Heart left ventricle (tissue), 16 donors: ENCODE data around the gene METTL2B. TPM values are rescaled to one million over a fixed set of nuclear protein-coding genes. Genes with fewer than 3 reads are reported as not detected.
"Not testable (repeated sequence)": the region's sequence is repeated elsewhere in the genome, so short reads cannot be mapped to it uniquely, and the experiment has no call there.

Source experiments
- ATAC-seq, 4 donors: fragments of 200-7000 bp; cut with Tn5 transposase; one replicate each; pipeline ENCODE4 v1.9.1; 2020 to 2022; ENCODE audit warnings: moderate library complexity in 4 of 4, mild to moderate bottlenecking in 3 of 4, moderate number of reproducible peaks in 1 of 4
- DNase-seq, 5 donors: peaks; one replicate each; pipeline ENCODE4 v3.0.0-alpha.2; 2020
- H3K27ac ChIP-seq, 12 donors: fragments of 200-600 bp; sonication (generic) in 4 of 12; one replicate each; pipeline versions ENCODE4 v1.5.0 to v1.8.0; 2016 to 2022; ENCODE audit warnings: mild to moderate bottlenecking in 2 of 12
- H3K27me3 ChIP-seq, 9 donors: fragments of 200-600 bp; sonication (generic) in 2 of 9; one replicate each; pipeline versions ENCODE4 v1.5.1 to v1.8.0; 2016 to 2022; ENCODE audit warnings: mild to moderate bottlenecking in 3 of 9
- H3K36me3 ChIP-seq, 9 donors: fragments of 200-600 bp; sonication (generic) in 2 of 9; one replicate each; pipeline versions ENCODE4 v1.5.0 to v1.8.0; 2018 to 2022; ENCODE audit warnings: mild to moderate bottlenecking in 2 of 9
- H3K4me1 ChIP-seq, 12 donors: fragments of 200-600 bp; sonication (generic) in 4 of 12; one replicate each; pipeline versions ENCODE4 v1.5.0 to v1.8.0; 2016 to 2022; ENCODE audit warnings: mild to moderate bottlenecking in 3 of 12
- H3K4me3 ChIP-seq, 12 donors: fragments of 200-600 bp; sonication (generic) in 4 of 12; one replicate each; pipeline versions ENCODE4 v1.5.0 to v1.8.0; 2017 to 2022; ENCODE audit warnings: mild to moderate bottlenecking in 9 of 12, moderate library complexity in 4 of 12
- H3K9me3 ChIP-seq, 12 donors: fragments of 200-600 bp; sonication (generic) in 4 of 12; one replicate each; pipeline versions ENCODE4 v1.5.0 to v1.8.0; 2016 to 2022; ENCODE audit warnings: mild to moderate bottlenecking in 1 of 12
- POLR2A ChIP-seq, 2 donors: fragments of 450-650 bp; IDR thresholded peaks; one replicate each; pipeline ENCODE4 v1.6.1; 2017; ENCODE audit warnings: antibody characterized with exemption in 2 of 2, mild to moderate bottlenecking in 2 of 2, moderate library complexity in 2 of 2
- WGBS, 4 donors: extraction: QIAGEN DNeasy Blood & Tissue Kit in 2 of 4; methylation state at CpG; one replicate each; pipeline versions ENCODE4 v1.1.5 to v1.1.7; 2013 to 2018; 5-methylcytosine and 5-hydroxymethylcytosine counted together
- intact Hi-C, 10 donors: fragments of 100-400 bp; cut with DNase I; formaldehyde crosslinking; loops; one replicate each; pipeline versions ENCODE4 v1.11.1 to v1.14.2; 2022
- polyA plus RNA-seq, 2 donors: library from polyadenylated mRNA; stranded (reverse); fragments of 200-250 nt; gene quantifications; one replicate each; pipeline ENCODE4 v1.2.3, GENCODE V29; 2013
- total RNA-seq, 9 donors: library from RNA; depleted of rRNA in 2 of 9; stranded (reverse); fragments of >200 nt in 2 of 9; fragmentation: NEBNext Ultra II Directional in 3 of 9; extraction: Animal tissue kit (Norgen Biotek cat#: 25700) in 3 of 9; gene quantifications; one replicate each; pipeline versions ENCODE4 v1.1.0 to v1.2.4, GENCODE V29; 2016 to 2023
- donor health status: ischemic (EF 13 %, LVEDD 7.1; RV severe dilation, severe dysfunction).
- donor health status: healthy with polysubstance abuse.
- donor health status: DM: no; HTN: yes; CAD: no.
- donor health status: DM: no; HTN: no; CAD: no.
- donor health status: ischemic (EF 25% LVEDD 6.9; RV normal size, moderate dysfunction).
- donor health status: ischemic (EF 25% LVEDD 5.7; RV mildly dilated, moderate dysfunction).
- donor health status: healthy.
- donor health status: DM: yes; HTN: yes; CAD: no.
- donor health status: ischemic (EF 35%, LVEDD 5.7; RV mildly dilated, moderate dysfunction).
- donor health status: nonischemic (EF 11% LVEDD 7.7; RV severe dilation, severe dysfunction).
- donor health status: DM: yes; HTN: yes; CAD: no.
- donor health status: PGD.
- donor health status: ischemic (EF 29% LVEDD 5.4; RV normal size, mild dysfunction).
- donor health status: nonischemic (EF 23%, LVEDD 6.1; RV moderate dilation, normal function).

The METTL2B gene
- total and polyA plus RNA-seq, 11 donors = 9.1 to 24.6 (median 20.0) TPM

DNA sequence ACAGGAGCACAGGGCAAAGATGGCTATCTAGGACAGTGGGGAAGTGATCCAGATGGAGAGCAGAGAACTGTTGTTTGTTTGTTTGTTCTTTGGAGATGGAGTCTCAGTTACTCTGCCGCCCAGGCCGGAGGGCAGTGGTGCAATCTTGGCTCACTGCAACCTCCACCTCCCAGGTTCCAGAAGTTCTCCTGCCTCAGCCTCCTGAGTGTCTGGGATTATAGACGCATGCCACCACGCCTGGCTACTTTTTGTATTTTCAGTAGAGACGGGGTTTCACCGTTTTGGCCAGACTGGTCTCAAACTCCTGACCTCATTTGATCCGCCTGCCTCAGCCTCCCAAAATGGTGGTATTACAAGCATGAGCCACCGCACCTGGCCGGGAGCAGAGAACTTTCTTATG lies 20.9 kb downstream of the METTL2B start:
- intact Hi-C loops = no loop called here
- ATAC-seq (no peak), DNase-seq (no peak)
- Histone ChIP-seq H3K4me1 (no peaks in the 10 kb centered on the region), H3K4me3 (no peak overlapping the region), H3K27me3 (no peaks in the 10 kb centered on the region), H3K27ac (no peak overlapping the region), H3K9me3 (no peaks in the 10 kb centered on the region), H3K36me3 (peaks cover 2 to 95% (median 70%) of the 10 kb centered on the region in 9 donors)
- WGBS, 4 donors = 83 to 96% (median 91%) methylated on average over 9 of the region's 9 CpGs
- TF ChIP-seq POLR2A (IDR thresholded peaks at IDR 0.05) = no peak

DNA sequence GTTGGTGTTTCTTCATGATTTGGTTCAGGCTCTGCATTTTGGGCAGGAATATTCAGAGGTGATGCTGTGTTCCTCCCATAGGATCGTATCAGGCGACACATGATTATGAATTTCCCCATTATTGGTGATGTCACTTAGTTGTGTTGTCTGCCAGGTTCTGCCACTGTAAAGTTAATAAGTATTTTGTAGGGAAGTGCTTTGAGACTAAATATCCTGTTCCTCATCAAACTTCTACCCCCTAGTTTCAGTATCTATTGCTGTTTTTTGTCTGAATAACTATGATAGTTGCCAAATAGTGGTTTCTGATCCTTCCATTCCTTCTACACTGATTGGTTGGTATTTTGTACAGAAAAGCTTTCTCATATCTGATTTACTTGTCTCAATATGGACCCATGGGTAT lies 28.9 kb downstream of the METTL2B start:
- H3K4me1 ChIP-seq, H3K9me3 ChIP-seq, H3K27me3 ChIP-seq, H3K4me3 ChIP-seq, DNase-seq, H3K27ac ChIP-seq, ATAC-seq, intact Hi-C loops: not testable (repeated sequence)
- peaks cover 0 to 53% (median 27%) of the 10 kb centered on the region in 9 donors for H3K36me3 ChIP-seq
- 81 to 94% (median 91%) methylated on average over 2 of the region's 2 CpGs for WGBS, 4 donors

DNA sequence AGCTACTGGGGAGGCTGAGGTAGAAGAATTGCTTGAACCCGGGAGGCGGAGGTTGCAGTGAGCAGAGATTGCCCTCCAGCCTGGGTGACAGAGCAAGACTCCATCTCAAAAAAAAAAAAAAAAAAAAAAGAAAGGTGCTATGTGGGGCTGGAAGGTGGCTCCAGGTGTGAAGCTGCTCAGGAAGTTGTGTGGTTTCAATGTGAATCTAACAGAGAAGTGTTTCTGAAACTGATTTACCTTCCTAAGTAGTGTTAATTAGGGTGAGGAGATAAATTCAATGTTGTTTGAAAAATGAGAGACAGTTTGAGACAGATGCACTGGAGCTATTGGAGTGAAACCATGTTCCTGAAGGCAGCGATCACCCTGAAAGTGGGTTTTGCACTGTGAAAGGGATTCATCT lies 30.3 kb downstream of the METTL2B start:
- H3K9me3 ChIP-seq, H3K27ac ChIP-seq, H3K27me3 ChIP-seq, H3K4me3 ChIP-seq, intact Hi-C loops, H3K4me1 ChIP-seq, DNase-seq, ATAC-seq: not testable (repeated sequence)
- 93 to 97% (median 95%) methylated on average over 3 of the region's 3 CpGs for WGBS, 4 donors
- peaks cover 0 to 39% (median 15%) of the 10 kb centered on the region in 9 donors for H3K36me3 ChIP-seq

DNA sequence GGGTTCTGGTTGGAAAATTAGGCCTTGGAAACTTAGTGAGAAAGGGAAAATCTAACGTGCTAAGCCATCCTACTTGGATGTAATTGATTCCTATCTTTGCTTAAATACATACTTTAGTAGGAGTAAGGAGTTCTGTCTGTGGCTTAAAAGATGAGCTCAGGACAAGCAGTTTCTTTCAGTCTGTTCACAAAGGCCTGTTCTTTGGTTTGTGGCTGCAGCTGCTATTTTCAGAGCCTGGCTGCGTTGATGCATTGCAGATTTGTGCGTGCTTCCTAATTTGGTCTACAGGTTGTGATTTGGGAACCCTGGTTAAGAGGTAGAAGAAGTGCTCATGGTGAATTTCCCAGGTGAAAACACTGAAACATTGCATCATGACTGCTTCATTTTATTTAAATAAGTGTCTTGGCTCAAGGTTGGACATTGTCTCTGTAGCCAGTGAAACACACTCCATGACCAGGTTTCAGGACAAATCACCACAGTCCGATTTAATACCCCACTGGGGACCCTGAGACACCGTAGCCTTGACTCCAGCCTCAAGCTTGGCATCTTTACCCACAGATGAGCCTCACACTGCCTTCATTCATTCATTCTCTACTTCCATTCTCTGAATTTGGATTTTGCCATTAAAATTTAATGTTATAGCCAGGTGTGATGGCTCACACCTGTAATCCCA lies 30.9 kb downstream of the METTL2B start:
- peaks cover 0 to 32% (median 11%) of the 10 kb centered on the region in 9 donors for H3K36me3 ChIP-seq
- intact Hi-C loops, H3K4me3 ChIP-seq, H3K27me3 ChIP-seq, H3K4me1 ChIP-seq, H3K9me3 ChIP-seq, DNase-seq, H3K27ac ChIP-seq: not testable (repeated sequence)
- 72 to 88% (median 82%) methylated on average over 5 of the region's 5 CpGs for WGBS, 4 donors
- ATAC-seq = peak in 1 of 4 donors; percentile 20

DNA sequence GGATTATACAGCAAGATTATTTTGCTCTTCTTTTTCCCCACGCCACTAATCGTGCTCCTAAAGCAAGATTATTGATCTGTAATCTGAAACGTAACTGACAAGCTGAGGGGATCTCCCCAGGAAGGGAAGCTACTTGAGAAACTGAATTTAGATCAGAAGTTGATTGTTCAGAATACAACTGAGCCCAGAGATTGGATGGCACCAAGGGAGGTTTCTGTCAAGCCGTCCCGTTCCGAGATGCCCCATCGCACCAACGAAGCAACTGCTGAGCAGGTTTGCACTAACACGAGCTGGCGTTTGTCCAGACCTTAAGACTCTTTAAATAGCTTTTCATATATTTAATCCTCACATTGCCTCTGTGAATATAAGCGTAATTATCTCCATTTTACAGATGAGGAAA lies 35.1 kb downstream of the METTL2B start:
- DNase-seq, H3K4me1 ChIP-seq, H3K27me3 ChIP-seq, intact Hi-C loops, H3K27ac ChIP-seq, H3K4me3 ChIP-seq, H3K9me3 ChIP-seq, H3K36me3 ChIP-seq, ATAC-seq: not testable (repeated sequence)
- WGBS, 4 donors = 84 to 90% (median 86%) methylated on average over 11 of the region's 11 CpGs

DNA sequence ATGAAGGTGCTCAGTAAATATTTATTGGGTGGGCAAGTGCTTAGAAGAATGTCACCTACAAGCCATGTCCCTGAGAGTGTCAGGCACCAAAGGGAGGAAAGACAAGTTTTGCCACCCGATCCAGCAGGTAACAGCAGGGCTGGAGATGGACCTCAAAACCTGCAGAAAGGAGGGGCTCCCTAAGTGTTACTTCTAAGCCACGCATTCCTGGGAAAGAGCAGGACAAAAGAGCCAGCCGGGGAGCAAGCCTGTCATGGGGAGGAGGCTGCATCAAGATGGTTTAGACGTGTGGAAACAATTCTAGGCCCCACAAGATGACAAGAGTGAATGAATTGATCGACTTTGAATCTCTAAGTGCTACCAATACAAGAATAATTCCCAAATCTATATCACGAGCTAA lies 38.7 kb downstream of the METTL2B start:
- DNase-seq, ATAC-seq, H3K4me1 ChIP-seq, H3K9me3 ChIP-seq, H3K36me3 ChIP-seq, H3K27ac ChIP-seq, H3K27me3 ChIP-seq, intact Hi-C loops, H3K4me3 ChIP-seq: not testable (repeated sequence)
- 72 to 76% (median 74%) methylated on average over 6 of the region's 6 CpGs for WGBS, 4 donors

DNA sequence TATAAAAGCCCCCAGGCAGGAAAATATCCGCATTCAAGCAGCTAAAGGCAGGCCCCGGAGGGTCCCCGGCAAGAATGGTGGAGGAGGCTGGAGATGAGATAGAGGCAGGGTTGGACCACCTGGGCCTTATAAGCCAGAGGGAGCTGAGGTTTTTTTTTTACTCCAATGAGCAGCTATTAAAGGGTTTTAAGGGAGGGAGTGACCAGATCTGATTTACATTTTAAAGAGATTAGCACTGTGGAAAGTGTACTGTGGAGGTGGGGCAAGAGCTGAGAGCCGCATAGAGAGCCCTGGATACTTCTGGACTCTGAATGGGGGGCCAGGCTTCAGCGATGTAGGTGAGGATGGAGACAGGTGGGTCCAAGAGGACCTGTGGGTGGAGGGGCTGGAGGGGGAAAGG lies 40.5 kb downstream of the METTL2B start:
- 60 to 87% (median 79%) methylated on average over 5 of the region's 5 CpGs for WGBS, 4 donors
- H3K4me1 ChIP-seq, H3K27ac ChIP-seq, H3K9me3 ChIP-seq, intact Hi-C loops, H3K27me3 ChIP-seq, H3K36me3 ChIP-seq, H3K4me3 ChIP-seq, ATAC-seq, DNase-seq: not testable (repeated sequence)

DNA sequence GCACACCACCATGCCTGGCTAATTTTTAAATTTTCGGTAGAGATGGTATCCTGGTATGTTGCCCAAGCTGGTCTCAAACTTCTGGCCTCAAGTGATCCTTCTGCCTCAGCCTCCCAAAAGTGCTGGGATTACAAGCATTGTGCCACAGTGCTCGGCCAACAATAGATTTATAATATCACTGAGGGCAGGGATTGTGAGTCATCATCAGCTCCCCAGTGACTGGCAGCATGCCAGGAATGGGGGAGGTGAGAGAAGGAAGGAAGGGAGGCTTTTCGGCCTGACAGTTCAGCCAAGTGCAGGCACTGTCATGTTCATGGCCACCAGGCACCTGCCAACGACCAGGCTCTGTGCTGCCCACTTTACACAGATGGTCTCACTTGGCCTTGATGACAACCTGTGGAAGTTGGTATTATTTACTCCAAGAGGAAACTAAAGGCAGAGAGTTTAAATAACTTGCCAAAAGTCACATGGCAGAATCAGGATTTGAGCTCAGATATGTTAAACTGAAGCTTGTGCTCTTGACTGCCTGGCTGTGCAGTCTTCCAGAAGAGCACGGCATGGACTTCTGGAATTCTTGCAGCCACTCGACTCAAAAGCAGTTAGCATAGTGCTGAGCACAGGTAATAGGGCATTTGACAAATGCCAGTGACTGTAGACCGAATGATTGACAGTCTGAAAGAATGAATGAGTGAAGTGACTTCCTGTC lies 46.8 kb downstream of the METTL2B start:
- H3K4me1 ChIP-seq = peaks cover 0 to 22% (median 8%) of the 10 kb centered on the region in 12 donors
- H3K27me3 ChIP-seq, H3K36me3 ChIP-seq, H3K4me3 ChIP-seq, H3K9me3 ChIP-seq, intact Hi-C loops: not testable (repeated sequence)
- peak; percentile 70 to 91 (median 87) for DNase-seq
- peak; percentile 68 to 87 (median 86) for ATAC-seq
- peak overlapping the region in 7 of 12 donors; percentile 1 to 60 (median 38) for H3K27ac ChIP-seq
- 15 to 30% (median 20%) methylated on average over 4 to 5 of the region's 7 CpGs for WGBS, 4 donors

DNA sequence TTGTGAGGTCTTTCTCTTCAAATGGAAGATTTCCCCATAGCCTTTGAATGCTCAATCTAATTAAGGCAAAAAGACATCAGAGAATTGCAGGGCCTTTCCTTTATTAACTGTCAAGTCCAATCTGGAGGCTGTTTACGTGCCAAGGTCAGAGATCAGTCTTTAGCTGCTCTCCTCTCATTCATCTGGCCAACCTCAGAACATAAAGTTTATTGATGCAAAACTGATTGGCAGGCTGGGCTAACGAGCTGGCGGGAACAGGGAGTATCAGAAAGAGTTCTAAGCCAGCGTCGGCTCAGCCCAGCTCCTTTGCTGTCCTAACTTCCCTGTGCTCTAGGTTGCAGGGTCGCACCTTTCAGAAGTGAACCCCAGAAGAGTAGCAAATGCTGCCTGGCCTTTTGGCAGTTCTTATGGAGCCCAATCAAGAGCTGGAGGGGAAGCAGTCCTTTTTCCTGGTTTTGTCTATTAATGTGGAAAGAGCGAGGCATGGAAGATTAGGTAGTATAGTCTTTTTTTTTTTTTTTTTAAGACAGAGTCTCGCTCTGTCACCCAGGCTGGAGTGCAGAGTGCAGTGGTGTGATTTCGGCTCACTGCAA lies 47.5 kb downstream of the METTL2B start:
- H3K36me3 ChIP-seq, H3K27me3 ChIP-seq, H3K4me3 ChIP-seq, H3K9me3 ChIP-seq, DNase-seq, intact Hi-C loops: not testable (repeated sequence)
- 57 to 78% (median 64%) methylated on average over 6 to 9 of the region's 9 CpGs for WGBS, 4 donors
- ATAC-seq = peak in 1 of 4 donors; percentile 5
- peak overlapping the region in 5 of 12 donors; percentile 1 to 60 (median 38) for H3K27ac ChIP-seq
- H3K4me1 ChIP-seq = peaks cover 0 to 22% (median 8%) of the 10 kb centered on the region in 12 donors

DNA sequence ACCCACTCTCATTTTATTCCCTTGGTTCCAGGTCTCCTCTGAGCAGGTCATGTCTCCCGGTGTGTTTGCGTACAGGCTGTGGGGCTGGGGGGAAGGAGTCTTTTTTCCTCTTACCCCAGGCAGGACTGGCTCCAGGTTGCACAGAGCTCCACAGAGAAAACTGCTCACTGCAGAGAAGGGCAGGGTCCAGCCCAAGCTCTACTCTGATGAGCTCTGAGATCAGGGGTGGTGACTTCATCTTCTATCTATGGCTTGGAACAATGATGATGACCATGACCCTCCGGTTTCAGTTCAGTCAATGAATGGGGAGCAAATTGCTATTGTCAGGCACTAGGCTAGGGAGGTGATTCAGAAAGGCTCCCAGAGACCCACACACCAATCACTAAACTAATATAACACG lies 49.0 kb downstream of the METTL2B start:
- H3K36me3 ChIP-seq, intact Hi-C loops, H3K27me3 ChIP-seq, H3K9me3 ChIP-seq, H3K4me3 ChIP-seq: not testable (repeated sequence)
- peaks cover 0 to 29% (median 11%) of the 10 kb centered on the region in 12 donors for H3K4me1 ChIP-seq
- DNase-seq (peak in 1 of 5 donors; percentile 35), ATAC-seq (peak in 3 of 4 donors; percentile 14 to 50 (median 23))
- 54 to 65% (median 61%) methylated on average over 4 of the region's 4 CpGs for WGBS, 4 donors
- H3K27ac ChIP-seq = peak overlapping the region in 2 of 12 donors; percentile 11 to 38

DNA sequence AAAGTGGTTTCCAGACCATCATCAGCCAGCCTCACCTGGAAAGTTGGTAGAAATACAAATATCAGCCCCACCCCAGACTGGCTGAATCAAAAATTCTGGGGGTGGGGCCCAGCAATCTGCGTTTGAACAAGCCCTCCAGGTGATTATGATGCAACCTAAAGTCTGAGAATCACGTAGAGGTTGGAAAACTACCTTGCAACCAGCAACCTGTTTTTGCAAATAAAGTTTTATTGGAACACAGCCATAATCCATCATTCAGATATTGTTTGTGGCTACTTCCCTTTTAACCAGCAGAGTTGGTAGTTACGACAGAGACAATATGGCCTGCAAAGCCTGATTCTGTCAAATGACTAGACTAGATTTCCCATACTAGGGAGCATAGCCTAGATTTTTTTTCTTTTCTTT lies 49.5 kb downstream of the METTL2B start:
- H3K4me1 ChIP-seq = peaks cover 0 to 29% (median 11%) of the 10 kb centered on the region in 12 donors
- WGBS, 4 donors = 66 to 84% (median 82%) methylated on average over 3 of the region's 3 CpGs
- intact Hi-C loops, H3K27me3 ChIP-seq, H3K36me3 ChIP-seq, H3K9me3 ChIP-seq, H3K4me3 ChIP-seq, DNase-seq, ATAC-seq: not testable (repeated sequence)
- H3K27ac ChIP-seq = peak overlapping the region in 2 of 12 donors; percentile 11 to 38
